GM18508 (cell line): ENCODE results near the gene GHSR.

ENCODE experiments used
- ATAC-seq: cut with Tn5 transposase; IDR thresholded peaks from one replicate; pipeline ENCODE4 v1.9.1; 2021; ENCODE audit warnings: moderate number of reproducible peaks; ENCODE audit not compliant: insufficient read depth, unreplicated experiment

The GHSR gene

DNA sequence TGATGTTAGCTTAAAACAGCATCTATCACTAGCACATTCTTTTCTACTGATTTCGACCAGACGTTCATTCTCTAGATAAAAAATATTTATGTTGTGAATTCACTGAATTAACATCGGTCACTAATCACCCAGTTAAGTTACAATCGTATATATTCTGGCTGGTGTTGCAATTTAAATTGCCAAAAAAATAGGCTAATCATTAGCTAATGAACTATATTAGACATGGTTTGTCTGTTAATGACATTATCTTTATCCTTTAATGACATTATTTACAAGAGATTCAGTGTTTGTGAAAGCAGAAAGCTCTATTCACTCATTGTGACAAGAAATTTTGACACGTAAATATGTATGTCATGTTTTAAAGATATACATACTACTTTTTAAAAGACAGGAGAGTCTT lies 6.7 kb downstream of the GHSR start:
- ATAC-seq = no peak

DNA sequence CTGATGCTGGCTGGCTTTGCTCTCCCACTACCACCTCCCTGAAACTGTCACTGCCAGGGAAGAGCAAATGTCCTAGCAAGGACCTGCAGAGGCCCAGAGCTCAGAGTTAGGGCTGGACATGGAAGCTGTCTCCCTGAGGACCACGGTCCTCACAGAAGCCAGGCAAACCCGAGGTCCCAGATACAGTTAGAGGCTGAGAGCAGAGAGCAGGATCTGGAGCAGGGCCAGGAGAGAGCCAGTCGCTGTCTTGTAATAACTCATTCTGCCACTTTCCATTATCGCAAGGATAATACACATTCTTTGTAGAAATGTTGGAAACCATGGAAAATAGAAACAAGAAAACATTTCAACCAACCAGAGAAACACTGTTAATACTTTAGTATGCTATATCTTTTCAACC lies 10.1 kb downstream of the GHSR start:
- ATAC-seq = no peak

DNA sequence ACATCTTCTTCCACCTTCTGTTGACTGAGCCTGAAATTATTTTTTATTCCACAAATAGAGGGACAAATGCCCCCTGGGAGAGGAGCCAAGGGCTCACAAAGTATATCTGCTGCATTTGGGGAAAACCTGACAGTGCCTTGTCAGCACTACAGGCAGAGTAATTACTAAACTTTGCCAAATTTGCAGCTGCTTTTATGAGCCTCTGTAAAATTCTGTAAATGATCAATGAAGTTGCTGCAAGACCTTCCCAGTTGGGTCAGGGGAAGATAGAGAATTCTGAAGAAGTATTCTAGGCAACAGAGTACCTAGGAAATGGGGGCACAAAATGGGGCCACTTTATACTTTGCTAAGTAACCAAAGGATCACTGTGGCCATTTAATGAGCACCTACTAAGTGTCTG lies 10.5 kb downstream of the GHSR start:
- ATAC-seq = no peak

DNA sequence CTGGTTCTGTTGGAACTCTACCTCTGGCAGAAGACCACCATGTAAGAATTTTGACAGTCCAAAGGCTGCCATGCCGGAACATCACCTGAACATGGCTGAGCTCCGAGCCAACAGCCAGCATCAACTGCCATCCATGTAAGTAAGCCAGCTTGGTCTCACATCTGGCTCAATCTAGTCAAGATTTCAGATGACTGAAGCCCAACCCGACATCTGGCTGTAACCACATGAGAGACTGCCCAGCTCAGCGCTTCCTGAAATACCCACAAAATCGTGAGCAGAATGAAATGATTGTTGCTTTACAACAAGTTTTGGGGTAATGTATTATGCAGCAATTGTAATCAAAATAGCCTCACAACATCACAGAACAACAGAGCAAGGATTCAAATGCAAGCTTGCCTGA lies 32.9 kb downstream of the GHSR start:
- ATAC-seq = no peak

DNA sequence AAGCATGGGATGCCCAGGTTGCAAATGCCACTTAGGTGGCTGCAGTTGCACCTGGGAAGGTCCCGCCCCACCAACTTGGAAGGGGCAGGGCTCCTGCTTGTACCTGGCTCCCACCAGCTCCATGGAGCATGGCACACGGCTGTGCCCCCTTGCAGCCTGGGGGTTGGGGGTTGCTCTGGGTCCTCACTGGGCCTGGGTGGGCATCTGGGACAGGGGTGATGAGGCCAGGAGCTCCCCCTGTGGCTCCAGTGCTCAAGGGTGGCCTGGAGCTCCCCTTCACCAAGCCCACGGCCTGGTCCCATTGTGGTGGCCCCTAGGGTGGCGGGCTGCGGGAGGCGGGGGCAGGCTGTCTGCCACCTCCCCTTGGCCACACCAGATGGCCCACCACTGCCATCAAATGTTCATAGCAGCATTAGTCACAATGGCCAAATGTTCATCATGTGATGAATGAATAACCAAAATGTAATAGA lies 36.7 kb downstream of the GHSR start:
- no peak for ATAC-seq

DNA sequence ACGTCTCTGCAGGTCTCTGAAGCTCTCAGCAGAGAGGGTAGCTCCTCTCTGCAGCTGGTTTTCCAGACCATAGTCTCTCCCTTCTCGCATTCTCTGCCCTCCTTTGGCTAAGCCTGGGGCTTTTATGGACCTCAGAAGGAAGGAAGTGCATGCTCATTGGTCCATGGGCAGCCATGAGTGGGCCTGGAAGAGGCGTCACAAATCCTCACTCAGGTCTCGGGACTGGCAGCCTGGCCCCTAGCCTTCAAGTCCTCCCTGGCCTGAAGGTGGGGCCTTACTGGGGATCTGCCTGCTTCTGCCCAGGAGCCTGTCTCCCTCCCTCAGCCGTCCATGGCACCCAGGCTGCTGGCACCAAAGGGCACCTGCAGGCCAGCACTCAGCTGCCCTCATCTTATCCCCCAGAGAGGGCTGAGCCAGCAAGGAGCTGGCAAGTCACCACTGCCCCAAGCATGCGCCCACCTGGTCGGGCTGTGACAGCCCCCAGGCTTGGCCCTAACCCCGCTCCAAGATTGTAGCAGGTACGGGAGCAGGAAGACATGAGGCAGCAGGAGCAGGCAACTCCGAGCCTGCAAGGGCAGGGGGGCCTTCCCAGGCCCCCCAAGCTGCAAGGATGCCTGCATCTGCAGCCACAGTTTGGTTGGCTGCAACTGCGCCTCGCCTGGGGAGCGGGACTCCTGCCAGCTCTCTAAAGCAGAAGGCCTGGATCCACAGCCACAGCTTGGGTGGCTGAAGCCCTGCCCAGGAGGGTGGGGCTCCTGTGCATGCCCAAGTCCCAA lies 37.4 kb downstream of the GHSR start:
- no peak for ATAC-seq

DNA sequence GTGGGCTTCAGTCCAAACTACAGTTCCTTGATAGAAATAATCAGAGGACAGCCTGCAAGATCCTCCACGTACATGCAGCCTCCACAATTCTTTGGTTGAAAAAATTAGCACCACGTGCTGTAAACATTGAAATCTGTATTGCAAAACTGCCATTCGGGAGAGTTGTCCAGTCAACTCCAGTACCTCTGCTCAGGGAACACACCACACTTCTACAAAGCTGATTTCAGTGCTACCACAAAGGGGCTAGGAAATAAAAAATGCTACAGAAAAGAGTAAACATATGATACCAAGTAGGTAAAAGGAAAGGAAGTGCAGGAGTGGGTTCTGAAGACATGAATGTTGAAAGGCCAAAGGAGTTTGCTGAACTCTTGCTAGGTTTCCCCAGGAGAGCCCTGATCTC lies 40.4 kb downstream of the GHSR start:
- no peak for ATAC-seq

DNA sequence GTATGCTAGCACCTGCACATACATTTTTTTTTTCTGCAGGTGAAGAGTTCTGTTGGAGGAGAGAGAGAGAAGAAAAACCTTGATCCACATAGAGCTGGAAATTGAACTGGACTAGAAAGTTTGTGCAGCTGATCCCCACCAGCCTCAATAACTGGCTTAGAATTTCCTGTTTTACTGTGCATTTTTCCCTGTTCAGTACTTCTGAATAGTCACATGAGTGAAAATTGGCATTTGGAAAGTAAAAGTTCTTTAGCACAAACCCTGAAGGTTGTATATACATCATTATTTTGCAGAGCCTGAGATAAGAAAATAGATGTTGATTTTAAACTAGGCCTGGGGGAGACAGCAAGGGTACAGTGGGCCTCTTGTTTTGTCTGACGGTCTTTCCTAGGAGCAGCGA lies 42.3 kb downstream of the GHSR start:
- ATAC-seq = no peak

DNA sequence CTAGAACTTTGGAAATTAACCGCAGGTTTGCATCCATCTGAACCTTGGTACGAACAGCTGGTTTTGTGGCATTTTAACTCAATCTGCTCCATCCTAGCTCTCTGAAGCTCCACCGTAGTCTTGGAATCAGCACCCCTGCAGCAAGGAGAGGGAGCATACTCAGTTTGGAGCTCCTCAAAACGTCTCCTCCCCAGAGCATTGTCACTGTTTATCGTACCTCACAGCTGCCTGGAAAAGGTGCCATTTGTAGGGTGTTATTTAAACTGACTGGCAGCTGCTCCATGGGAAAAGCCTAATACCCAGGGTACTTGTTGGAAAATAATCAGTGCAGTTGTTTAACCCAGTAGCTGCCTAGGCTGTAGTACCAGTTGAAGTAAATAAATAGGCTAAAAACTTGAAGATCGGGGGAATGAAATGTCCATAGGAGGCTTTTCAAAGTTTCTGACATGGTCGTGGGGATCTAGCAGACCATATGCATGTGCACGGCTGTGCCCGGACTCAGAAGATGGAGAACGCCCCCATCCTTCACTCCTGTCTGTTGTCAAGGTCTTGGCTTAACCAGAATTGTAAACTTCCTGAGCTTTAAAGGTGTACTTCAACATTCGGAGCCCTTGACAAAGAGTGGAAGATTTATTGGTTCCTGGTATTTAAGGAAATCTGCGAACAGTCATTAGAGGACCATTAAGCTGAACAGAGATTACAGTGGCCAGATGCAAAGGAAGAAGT lies 43.9 kb downstream of the GHSR start:
- no peak for ATAC-seq

DNA sequence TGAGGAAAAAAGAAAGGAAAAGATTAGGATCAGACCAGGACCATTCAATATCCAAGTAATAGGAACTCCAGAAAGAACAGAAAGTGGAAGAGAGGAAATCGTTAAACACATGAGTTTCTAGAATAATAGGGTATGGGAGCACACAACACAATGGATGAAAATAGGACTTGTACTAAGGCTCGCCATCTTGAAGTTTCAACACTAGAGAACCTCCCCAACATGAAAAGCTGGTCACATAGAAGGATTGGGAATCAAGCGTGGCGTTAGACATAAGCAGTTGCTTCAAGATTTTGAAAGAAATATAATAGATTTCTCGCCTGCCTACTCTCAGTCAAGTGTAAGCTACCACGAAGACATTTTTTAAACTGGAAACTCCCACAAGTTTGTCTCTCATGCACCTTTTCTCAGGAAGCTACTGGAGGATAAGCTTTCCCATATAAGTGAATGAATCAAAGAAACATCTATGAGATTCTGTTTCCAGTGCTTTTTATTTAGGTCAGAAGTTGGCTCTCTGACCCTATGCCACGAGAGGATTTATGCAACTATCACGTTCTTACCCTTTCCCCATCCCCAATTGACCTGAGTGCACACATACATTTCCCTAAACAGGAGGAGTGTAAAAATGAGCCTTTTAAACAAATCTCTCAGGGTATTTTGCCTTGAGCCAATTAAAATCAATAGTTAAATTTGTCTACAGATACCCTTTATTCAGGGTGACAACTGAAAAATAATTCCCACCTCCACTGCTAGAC lies 45.2 kb downstream of the GHSR start:
- ATAC-seq = no peak

DNA sequence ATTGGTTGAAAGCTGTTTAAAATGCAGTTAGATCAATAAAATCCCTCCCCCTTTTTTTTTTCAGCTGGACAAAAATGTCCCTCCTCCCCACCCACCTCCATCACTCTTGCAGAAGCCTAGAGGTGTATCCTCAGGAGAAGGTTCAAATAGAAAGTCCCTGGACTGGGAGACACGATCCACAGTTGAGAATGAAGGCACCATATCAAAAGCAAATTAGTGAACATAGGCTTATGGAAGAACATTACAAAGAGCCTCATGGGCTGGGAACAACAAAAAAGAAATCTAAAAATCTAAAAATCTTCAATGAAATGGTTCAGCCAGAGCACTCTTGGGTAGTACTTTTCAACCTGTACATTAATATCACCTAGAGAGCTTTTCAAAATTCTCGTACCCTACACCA lies 46.2 kb downstream of the GHSR start:
- no peak for ATAC-seq

DNA sequence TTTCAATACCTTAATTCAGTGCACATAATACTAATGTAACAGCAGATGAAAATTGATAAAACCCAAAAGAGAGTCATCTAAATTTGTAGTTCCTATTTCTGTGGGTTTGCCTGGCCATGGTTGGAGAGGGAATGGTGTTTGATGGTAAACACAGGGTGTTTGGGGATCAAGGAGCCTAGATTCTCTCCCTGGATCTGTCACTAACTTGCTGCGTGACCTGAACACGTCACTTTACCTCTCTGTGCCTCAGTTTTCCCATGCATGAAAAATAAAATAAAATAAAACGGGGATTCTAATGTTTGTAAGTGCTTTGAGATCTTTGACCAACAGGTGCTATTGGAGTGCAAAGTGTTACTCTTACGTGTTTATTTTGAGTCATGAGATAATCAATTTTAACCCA lies 49.8 kb downstream of the GHSR start:
- no peak for ATAC-seq

DNA sequence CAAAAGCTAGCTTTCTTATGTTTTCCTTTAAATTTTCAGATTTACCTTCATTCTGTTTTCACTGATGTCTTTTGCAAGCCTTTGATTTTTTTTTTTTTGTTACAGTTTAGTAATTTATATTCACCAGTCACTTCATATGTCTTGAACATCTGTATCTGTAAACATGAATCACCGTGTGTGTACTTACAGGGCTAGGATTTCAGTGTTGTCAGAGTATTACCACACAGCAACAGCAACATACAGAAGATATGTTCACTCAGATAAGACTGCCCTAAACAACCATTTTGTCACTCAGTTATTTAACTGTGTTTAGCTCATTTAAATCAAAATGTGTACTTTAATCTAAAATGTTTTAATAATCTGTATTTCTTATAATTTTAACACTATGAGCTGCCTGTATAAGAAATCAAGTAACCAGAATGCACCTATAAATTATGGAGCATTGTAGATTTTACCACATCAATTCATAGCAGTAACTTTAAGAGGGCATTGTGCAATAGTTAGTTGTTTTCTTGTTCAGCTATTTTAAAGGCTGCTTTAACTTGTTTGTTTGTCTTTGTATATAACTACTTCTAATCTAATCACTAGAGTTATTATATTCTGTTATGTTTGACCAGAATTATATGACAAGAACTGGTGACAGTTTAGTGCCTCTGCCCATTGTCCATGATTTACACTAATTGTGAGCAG lies 50.4 kb downstream of the GHSR start:
- no peak for ATAC-seq

DNA sequence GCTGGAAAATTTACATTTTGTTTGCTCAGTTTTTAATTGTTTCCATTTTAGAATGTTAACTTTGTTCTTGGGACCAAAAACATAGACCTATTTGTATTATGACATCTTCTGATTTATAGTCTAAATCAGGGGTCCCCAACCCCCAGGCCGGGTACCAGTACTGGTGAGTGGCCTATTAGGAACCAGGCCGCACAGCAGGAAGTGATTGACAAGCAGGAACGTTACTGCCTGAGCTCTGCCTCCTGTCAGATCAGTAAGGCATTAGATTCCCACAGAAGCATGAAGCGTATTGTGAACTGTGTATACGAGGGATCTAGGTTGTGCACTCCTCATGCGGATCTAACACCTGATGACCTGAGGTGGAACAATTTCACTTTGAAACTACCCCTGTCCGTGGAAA lies 51.9 kb downstream of the GHSR start:
- no peak for ATAC-seq

DNA sequence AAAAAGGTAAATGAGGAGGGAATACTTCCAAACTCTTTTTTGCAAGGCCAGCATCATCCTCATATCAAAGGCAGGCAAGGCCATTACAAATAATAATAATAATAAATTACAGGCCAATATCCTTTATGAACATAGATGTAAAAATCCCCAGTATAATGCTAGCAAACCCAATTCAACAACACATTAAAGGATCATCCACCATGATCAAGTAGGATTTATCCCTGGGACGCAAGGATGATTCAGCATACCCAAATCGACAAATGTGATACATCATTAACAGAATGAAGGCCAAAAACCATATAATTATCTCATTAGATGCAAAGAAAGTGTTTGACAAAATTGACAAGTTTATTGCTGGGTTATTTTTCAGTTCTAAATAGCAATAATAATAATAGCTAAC lies 53.6 kb downstream of the GHSR start:
- ATAC-seq = no peak
